AG04450 (cell line): ENCODE data around the gene CD2BP2. TPM values are rescaled to one million over a fixed set of nuclear protein-coding genes. Genes with fewer than 3 reads are reported as not detected.
A peak's percentile ranks its signal among the peaks of the same experiment; 100 is the strongest.

Experiments used
- CTCF ChIA-PET: fragments of 300-600, 350-600 bp; formaldehyde crosslinking; extraction: SDS; loops from one replicate; lab custom pipeline; 2022; ENCODE audit warnings: antibody characterized with exemption, inconsistent platforms; lab: Charles Lee
- POLR2A ChIA-PET: fragments of 350-600 bp; formaldehyde crosslinking; extraction: SDS; loops from one replicate; lab custom pipeline; 2021; ENCODE audit warnings: antibody characterized with exemption, inconsistent platforms; lab: Yijun Ruan, JAX
- DNase-seq: peaks from one replicate; pipeline ENCODE4 v3.0.0-alpha.2; 2011; ENCODE audit warnings: low read depth, low spot score
- H3K27ac ChIP-seq: one replicate; pipeline ENCODE4 v1.5.1; 2012; ENCODE audit warnings: low read depth, low read length, control low read depth
- H3K27me3 ChIP-seq: one replicate; pipeline ENCODE4 v1.6.0; 2012; ENCODE audit warnings: low read length; ENCODE audit not compliant: control insufficient read depth, insufficient read depth
- H3K4me3 ChIP-seq: 2 replicates; pipeline ENCODE4 v1.5.1; 2011; ENCODE audit warnings: mild to moderate bottlenecking, low read depth, low read length, control low read depth
- H3K9me3 ChIP-seq: 2 replicates; pipeline ENCODE4 v1.5.1; 2012; ENCODE audit warnings: low read length; ENCODE audit not compliant: control insufficient read depth, insufficient read depth
- CTCF ChIP-seq: IDR thresholded peaks from 2 replicates; pipeline ENCODE4 v1.5.1; 2011; ENCODE audit warnings: low read depth, low read length, control low read depth, inconsistent platforms
- polyA plus RNA-seq: library from polyadenylated mRNA; depleted of rRNA; stranded (reverse); fragments of >200 nt; gene quantifications from 2 replicates; pipeline ENCODE4 v1.2.3, GENCODE V29; 2011

Gene CD2BP2
- polyA plus RNA-seq, 1 experiment, result 49.5 TPM

- Histone ChIP-seq H3K4me3 (peak within 1 kb of the TSS; percentile 85), H3K9me3 (no peaks in the 10 kb centered on the region; the same call in 1 of the 2 replicates), H3K27me3 (no peaks in the 10 kb centered on the region), H3K27ac (peak within 1 kb of the TSS; percentile 52)
- ChIA-PET POLR2A (interaction anchor here (0.6 to 1.6 kb wide), 9 partner anchors 16 to 1393 kb away, joined by 3 to 9 read pairs (median 3); partner anchors contain the start of genes ALDOA, CD2BP2, PRR14 and ZNF48), CTCF (interaction anchor here (0.7 to 1.5 kb wide), 5 partner anchors 25 to 245 kb away, joined by 3 to 9 read pairs (median 3); partner anchors contain the start of gene ZNF48)
- peak; percentile 100 for DNase-seq
- peak; percentile 36 for TF ChIP-seq CTCF
These were observed 15.5 kb upstream of the CD2BP2 start, which contains the start of gene TBC1D10B for GRCh38 chr16:30370456-30371247. TBC1D10B (minus strand) TSS chr16:30370494; CDS start chr16:30370183, 311 bp downstream.

- Histone ChIP-seq H3K27ac (no peak overlapping the region), H3K27me3 (no peaks in the 10 kb centered on the region), H3K4me3 (peak overlapping the region; percentile 85), H3K9me3 (no peaks in the 10 kb centered on the region; the same call in 1 of the 2 replicates)
- TF ChIP-seq CTCF, result no peak
- DNase-seq, result no peak
- ChIA-PET POLR2A (interaction anchor here (0.6 to 1.8 kb wide), 4 partner anchors 8 to 1393 kb away, joined by 3 to 9 read pairs (median 4); partner anchors contain the start of gene CD2BP2), CTCF (no interaction called here)
These were observed 14.9 kb upstream of the CD2BP2 start for GRCh38 chr16:30369938-30370455.

GRCh38 chr16:30369091-30369937, 14.2 kb upstream of the CD2BP2 start:
- Histone ChIP-seq H3K27me3 (no peaks in the 10 kb centered on the region), H3K4me3 (peak overlapping the region; percentile 85), H3K27ac (peak overlapping the region; percentile 21), H3K9me3 (no peaks in the 10 kb centered on the region; the same call in 1 of the 2 replicates)
- ChIA-PET CTCF (interaction anchor here (1.0 kb wide), 1 partner anchor 278 kb away, joined by 3 read pairs; the partner anchor contains the start of gene TBX6), POLR2A (interaction anchor here (0.8 to 1.8 kb wide), 3 partner anchors 9 to 34 kb away, joined by 3 to 9 read pairs (median 4); partner anchors contain the start of gene CD2BP2)
- no peak for DNase-seq
- no peak for TF ChIP-seq CTCF

GRCh38 chr16:30368792-30369090, 13.6 kb upstream of the CD2BP2 start:
- no peaks in the 10 kb centered on the region; the same call in 1 of the 2 replicates for H3K9me3 ChIP-seq
- H3K4me3 ChIP-seq, result peak overlapping the region; percentile 85
- peak overlapping the region; percentile 65 for H3K27ac ChIP-seq
- no peak for DNase-seq
- no peak for TF ChIP-seq CTCF
- POLR2A ChIA-PET, result interaction anchor here (0.8 to 1.8 kb wide), 2 partner anchors 10 to 33 kb away, joined by 3 to 4 read pairs; no protein-coding TSS in a partner anchor
- CTCF ChIA-PET, result interaction anchor here (1.0 kb wide), 1 partner anchor 277 kb away, joined by 3 read pairs; the partner anchor contains the start of gene TBX6
- H3K27me3 ChIP-seq, result no peaks in the 10 kb centered on the region
